Measurements from ENCODE around the gene TAB2.

- TF ChIP-seq REST (IDR thresholded peaks at IDR 0.05; ENCODE audit: low read depth): no peak
- TF ChIP-seq EP300 (IDR thresholded peaks at IDR 0.05; ENCODE audit: borderline replicate concordance): no peak
- no peak for TF ChIP-seq FOXM1 (IDR thresholded peaks at IDR 0.05; ENCODE audit: borderline replicate concordance, low read depth)
- TF ChIP-seq CEBPB (IDR thresholded peaks at IDR 0.05): no peak
- no peak for TF ChIP-seq TAF1 (IDR thresholded peaks at IDR 0.05; ENCODE audit: low read depth)
- no peak for TF ChIP-seq EGR1 (IDR thresholded peaks at IDR 0.05)
- no peak for TF ChIP-seq ZBTB7A (IDR thresholded peaks at IDR 0.05; ENCODE audit: low read depth)
- no peak for TF ChIP-seq TEAD4 (IDR thresholded peaks at IDR 0.05)
- no peak for TF ChIP-seq RAD21 (IDR thresholded peaks at IDR 0.05; ENCODE audit: low read depth)
- TF ChIP-seq YY1 (IDR thresholded peaks at IDR 0.05; ENCODE audit: low read depth): no peak
- TF ChIP-seq NFIC (IDR thresholded peaks at IDR 0.05): no peak
- no peak for TF ChIP-seq USF1 (IDR thresholded peaks at IDR 0.05)
- no peak for TF ChIP-seq CREB1 (IDR thresholded peaks at IDR 0.05; ENCODE audit: low read depth)
- no peak for TF ChIP-seq MAX (IDR thresholded peaks at IDR 0.05)
Observed at GRCh38 chr6:149347067-149347466, 29.6 kb downstream of the TAB2 start.

Data from Ishikawa (cell line).